AG10803 (cell line): Measurements from ENCODE around the gene OXCT1.
A peak's percentile ranks its signal among the peaks of the same experiment; 100 is the strongest.

Experiments
- DNase-seq: peaks from one replicate; pipeline ENCODE4 v3.0.0; 2010; ENCODE audit warnings: low read depth
- H3K4me3 ChIP-seq: 2 replicates; pipeline ENCODE4 v1.5.1; 2011; ENCODE audit warnings: mild to moderate bottlenecking, low read length, control low read depth
- TF ChIP-seq, protein P1 (sequence below): conservative IDR thresholded peaks from 2 replicates; pipeline ENCODE4 v1.5.1; 2011; ENCODE audit warnings: mild to moderate bottlenecking, low read length, control low read depth, inconsistent platforms

The OXCT1 gene

DNA sequence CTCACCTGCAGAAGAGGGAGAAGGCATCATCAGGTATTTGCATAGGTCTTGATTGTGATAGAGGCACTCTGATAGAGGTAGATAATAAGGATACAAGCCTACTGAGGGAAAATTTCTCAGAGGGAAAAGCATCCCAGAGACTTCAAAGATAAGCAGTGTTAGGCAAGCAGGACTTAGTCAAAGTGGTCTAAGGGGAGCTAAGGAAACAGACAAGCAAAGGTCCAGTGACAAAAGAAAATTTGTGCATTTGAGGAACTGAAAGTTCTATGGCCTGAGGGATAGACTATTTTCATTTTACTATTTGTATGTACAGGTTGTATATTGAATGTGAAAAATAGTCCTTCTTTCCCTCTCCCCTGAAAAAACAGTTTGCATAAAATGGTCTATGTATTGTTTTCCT is 27.4 kb downstream of the OXCT1 start:
- TF ChIP-seq, protein P1, sequence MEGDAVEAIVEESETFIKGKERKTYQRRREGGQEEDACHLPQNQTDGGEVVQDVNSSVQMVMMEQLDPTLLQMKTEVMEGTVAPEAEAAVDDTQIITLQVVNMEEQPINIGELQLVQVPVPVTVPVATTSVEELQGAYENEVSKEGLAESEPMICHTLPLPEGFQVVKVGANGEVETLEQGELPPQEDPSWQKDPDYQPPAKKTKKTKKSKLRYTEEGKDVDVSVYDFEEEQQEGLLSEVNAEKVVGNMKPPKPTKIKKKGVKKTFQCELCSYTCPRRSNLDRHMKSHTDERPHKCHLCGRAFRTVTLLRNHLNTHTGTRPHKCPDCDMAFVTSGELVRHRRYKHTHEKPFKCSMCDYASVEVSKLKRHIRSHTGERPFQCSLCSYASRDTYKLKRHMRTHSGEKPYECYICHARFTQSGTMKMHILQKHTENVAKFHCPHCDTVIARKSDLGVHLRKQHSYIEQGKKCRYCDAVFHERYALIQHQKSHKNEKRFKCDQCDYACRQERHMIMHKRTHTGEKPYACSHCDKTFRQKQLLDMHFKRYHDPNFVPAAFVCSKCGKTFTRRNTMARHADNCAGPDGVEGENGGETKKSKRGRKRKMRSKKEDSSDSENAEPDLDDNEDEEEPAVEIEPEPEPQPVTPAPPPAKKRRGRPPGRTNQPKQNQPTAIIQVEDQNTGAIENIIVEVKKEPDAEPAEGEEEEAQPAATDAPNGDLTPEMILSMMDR = no peak
- H3K4me3 ChIP-seq = no peak overlapping the region
- no peak for DNase-seq

DNA sequence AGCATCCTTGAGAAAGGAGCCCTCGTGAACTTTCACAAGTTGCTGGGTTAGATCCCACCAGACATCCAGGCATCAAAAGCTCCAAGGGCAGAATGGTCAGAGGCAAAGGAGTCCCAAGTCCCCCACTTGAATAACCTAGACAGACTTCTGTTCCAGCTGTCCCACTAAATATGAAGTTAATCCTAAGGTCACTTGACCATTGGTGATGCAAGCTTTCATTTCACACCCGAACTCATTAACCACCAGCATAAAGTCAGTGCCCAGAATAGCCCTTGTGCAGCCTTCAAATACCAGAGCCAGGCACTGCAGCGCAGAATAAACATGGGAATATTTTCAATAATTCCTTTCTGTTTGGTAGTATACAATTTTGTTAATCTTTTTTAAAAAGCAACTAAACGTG is 28.9 kb downstream of the OXCT1 start:
- no peak overlapping the region for H3K4me3 ChIP-seq
- no peak for DNase-seq
- TF ChIP-seq, protein P1 = no peak

DNA sequence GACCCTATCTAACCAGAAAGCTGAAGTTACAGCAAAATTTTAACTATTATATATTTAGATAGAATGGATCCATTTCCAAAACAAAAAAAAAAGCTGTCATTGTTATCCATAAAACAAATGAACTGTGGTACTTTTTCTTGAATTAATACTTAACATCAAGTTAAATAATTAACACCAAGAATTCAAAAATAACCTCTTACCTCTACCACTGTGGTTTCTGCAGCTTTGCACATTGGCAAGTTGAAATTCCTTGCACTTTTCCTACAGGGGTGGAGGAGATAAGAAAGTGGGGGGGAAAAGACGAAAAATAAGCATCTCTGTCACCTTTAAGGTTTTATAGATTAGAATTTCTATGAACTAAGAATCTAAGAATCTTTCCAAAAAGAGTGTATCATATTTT is 30.0 kb downstream of the OXCT1 start:
- no peak overlapping the region for H3K4me3 ChIP-seq
- no peak for DNase-seq
- TF ChIP-seq, protein P1 = no peak

DNA sequence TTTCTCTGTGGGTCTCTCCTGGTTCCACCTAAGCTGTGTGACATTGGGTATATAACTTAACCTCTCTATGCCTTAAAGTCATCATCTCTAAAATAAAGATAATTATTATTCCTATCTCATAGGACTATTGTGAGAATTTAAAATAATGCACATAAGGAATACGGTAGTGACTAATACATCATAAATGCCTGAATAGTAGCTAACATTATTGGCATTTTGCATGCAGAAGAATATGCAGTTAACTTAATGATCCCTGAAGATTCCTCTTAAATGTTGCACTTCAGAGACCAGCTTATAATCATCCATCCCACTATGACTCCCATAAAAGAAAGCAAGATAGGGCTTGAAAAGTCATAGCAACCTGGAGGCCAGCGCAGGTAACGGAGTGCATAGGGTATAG is 32.4 kb downstream of the OXCT1 start:
- no peak for DNase-seq
- H3K4me3 ChIP-seq = no peak overlapping the region
- TF ChIP-seq, protein P1 = no peak

DNA sequence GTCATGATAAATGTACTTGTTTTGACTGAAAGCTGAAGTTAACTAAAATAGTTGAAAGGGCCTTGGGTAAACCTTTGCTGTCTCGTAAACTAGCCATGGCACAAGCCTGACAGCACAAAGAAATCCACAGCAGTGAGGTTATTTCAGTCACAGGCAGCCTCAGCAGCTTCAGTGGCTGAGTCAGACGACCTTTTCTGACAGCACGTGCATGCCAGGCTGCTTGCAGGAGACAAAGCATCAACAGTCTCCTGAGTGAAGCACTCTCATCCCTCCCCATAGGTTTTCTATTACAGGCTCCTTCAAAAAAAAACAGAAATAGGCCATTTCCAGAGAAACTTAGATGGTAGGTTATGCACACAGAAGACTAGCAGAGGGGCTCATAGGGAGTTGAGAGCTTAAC is 34.6 kb downstream of the OXCT1 start:
- TF ChIP-seq, protein P1 = no peak
- H3K4me3 ChIP-seq = no peak overlapping the region
- peak; percentile 82 for DNase-seq

DNA sequence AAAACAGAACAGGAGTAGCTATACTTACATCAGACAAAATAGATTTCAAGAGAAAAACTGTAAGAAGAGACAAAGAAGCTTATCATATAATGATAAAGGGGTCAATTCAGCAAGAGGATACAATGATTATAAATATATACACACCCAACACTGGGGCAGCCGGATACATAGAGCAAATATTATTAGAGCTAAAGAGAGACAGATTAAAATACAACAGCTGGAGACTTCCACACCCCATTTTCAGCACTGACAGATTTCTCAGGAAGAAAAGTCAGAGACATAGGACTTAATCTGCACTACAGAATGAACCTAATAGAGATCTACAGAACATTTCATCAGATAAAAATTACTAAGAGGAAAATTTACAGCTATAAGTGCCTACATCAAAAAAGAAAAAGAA is 35.7 kb downstream of the OXCT1 start:
- H3K4me3 ChIP-seq = no peak overlapping the region
- DNase-seq = no peak
- TF ChIP-seq, protein P1 = no peak

DNA sequence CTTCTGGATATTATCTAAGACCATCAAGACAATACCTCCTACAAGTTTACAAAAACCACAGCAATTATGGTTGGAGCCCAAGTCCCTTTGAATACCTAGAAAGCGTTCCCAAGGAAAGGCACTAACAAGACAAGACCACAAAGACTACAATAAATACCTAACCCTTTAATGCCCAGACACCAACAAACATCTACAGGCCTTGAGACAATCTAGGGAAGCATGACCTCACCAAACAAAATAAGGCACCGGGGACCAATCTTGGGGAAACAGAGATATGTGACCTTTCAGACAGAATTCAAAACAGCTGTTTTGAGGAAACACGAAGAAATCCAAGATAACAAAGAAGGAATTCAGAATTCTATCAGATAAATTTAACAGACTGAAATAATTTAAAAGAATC is 37.8 kb downstream of the OXCT1 start:
- no peak overlapping the region for H3K4me3 ChIP-seq
- TF ChIP-seq, protein P1 = no peak
- no peak for DNase-seq
